Suprapubic skin (tissue), 3 donors: ENCODE measurements around the gene ISOC1.

Experiments
- CTCF ChIP-seq, 2 donors: fragments of 200-600 bp in 1 of 2; fragments of 450-650 bp in 1 of 2; sonication (generic) in 1 of 2; IDR thresholded peaks; one replicate each; pipeline ENCODE4 v1.5.1; 2016 to 2019; ENCODE audit warnings: antibody characterized with exemption in 2 of 2, mild to moderate bottlenecking in 1 of 2, moderate library complexity in 1 of 2
- POLR2A ChIP-seq, 2 donors: fragments of 450-650 bp; IDR thresholded peaks; one replicate each; pipeline ENCODE4 v1.6.1; 2017; ENCODE audit warnings: antibody characterized with exemption in 2 of 2, mild to moderate bottlenecking in 2 of 2, moderate library complexity in 2 of 2

- TF ChIP-seq CTCF (IDR thresholded peaks at IDR 0.05) = no peak
- no peak for TF ChIP-seq POLR2A (IDR thresholded peaks at IDR 0.05)
These were observed 12.1 kb upstream of the ISOC1 start for GRCh38 chr5:129082225-129083136.
